Activated T-helper 2 cell treated with anti-CD3 and anti-CD28 coated beads, Interferon-gamma antibody, Interleukin-2, Interleukin-4, amounts not matched to agents 10 μg/mL and 5 μg/mL and 100 μg/mL, durations not matched to agents 14 hours and 24 hours and 36 hours (primary cell): Measurements from ENCODE around the gene GLI3. TPM values are rescaled to one million over a fixed set of nuclear protein-coding genes. Genes with fewer than 3 reads are reported as not detected.

Experiments
- DNase-seq: peaks from one replicate; pipeline ENCODE4 v3.0.0; 2021; ENCODE audit warnings: low spot score
- H3K27ac Mint-ChIP-seq: one replicate; pipeline ENCODE4 v1.8.0; 2021; ENCODE audit warnings: mixed read lengths
- H3K27me3 Mint-ChIP-seq: one replicate; pipeline ENCODE4 v1.8.0; 2021; ENCODE audit warnings: low read depth, mixed read lengths
- H3K36me3 Mint-ChIP-seq: one replicate; pipeline ENCODE4 v1.8.0; 2021; ENCODE audit warnings: low read depth, mixed read lengths
- H3K4me1 Mint-ChIP-seq: one replicate; pipeline ENCODE4 v1.8.0; 2021; ENCODE audit warnings: low read depth, mixed read lengths
- H3K4me3 Mint-ChIP-seq: one replicate; pipeline ENCODE4 v1.8.0; 2021; ENCODE audit warnings: low read depth, mild to moderate bottlenecking, moderate library complexity, mixed read lengths
- H3K9me3 Mint-ChIP-seq: one replicate; pipeline ENCODE4 v1.8.0; 2021; ENCODE audit warnings: mixed read lengths
- intact Hi-C: fragments of 100-400 bp; cut with micrococcal nuclease; formaldehyde crosslinking; loops from one replicate; pipeline ENCODE4 v1.15.1; 2023
- total RNA-seq: library from RNA; stranded (reverse); gene quantifications from 2 replicates; pipeline ENCODE4 v1.2.3, GENCODE V29; 2022

GLI3 gene
- total RNA-seq, 1 donor from 2014 or later = not detected

DNA sequence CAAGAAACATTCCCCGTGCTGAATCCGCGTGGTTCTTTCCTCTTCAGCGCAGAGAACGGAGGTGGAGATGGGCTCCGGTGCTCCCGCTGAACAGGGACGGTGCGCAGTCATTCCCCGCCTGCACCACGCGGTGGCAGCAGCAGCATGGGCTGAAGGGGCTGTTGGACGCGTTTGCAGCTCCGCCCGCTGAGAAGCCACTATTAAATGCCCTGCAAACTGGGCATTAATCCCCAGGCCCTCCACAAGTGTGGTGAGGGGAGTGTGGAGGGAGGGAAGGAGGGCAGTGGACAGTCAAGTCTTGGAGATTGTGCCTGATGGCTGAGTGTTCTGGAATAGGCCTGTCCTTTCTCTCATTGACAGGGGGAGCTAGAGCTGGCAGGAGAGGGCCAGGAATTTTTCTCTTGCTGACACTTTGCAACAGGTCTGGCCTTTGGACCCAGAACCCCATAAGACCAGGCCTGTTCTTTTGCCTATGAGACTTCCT is 293.9 kb downstream of the GLI3 start:
- Mint-ChIP-seq H3K9me3 (no peaks in the 10 kb centered on the region), H3K4me1 (peaks cover 15% of the 10 kb centered on the region), H3K4me3 (no peak overlapping the region), H3K36me3 (no peaks in the 10 kb centered on the region), H3K27ac (no peak overlapping the region), H3K27me3 (peaks cover 22% of the 10 kb centered on the region)
- intact Hi-C loops = loop anchor here (5.0 to 10.0 kb wide), 2 partner anchors 934 to 1322 kb away; no protein-coding TSS in a partner anchor
- DNase-seq = peak; percentile 54

DNA sequence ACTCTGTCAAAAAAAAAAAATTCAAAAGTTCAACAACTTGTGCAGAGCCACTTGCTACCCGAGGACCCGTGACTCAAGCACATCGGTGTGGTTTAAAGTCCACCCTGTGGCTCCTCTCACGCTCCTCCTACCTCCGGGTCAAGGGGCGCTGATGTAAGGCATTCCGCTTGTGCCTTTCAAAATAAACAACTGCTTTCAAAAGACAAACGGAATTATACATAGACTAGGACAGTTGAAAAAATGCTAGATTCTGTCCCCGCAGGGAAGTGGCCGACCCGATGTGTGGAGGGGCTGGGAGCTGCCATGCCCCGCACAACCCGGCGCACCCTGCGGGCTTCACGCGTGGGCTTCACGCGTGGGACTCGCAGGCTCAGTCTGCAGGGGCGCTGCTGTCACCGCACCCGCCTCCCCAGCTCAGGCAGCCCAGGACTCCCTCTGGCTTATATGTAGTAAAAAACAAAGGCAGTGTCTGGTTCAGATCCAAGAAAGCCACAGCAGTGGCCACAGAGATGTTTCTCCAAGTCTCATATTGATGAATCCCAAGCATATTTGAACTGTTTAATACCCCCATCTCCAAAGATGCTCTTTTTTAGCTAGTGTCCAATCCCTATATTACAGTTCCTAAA is 294.4 kb downstream of the GLI3 start:
- Mint-ChIP-seq H3K27me3 (peaks cover 22% of the 10 kb centered on the region), H3K9me3 (no peaks in the 10 kb centered on the region), H3K4me1 (peaks cover 15% of the 10 kb centered on the region), H3K27ac (no peak overlapping the region), H3K4me3 (no peak overlapping the region), H3K36me3 (no peaks in the 10 kb centered on the region)
- no peak for DNase-seq
- intact Hi-C loops = loop anchor here (5.0 to 10.0 kb wide), 2 partner anchors 935 to 1322 kb away; no protein-coding TSS in a partner anchor

DNA sequence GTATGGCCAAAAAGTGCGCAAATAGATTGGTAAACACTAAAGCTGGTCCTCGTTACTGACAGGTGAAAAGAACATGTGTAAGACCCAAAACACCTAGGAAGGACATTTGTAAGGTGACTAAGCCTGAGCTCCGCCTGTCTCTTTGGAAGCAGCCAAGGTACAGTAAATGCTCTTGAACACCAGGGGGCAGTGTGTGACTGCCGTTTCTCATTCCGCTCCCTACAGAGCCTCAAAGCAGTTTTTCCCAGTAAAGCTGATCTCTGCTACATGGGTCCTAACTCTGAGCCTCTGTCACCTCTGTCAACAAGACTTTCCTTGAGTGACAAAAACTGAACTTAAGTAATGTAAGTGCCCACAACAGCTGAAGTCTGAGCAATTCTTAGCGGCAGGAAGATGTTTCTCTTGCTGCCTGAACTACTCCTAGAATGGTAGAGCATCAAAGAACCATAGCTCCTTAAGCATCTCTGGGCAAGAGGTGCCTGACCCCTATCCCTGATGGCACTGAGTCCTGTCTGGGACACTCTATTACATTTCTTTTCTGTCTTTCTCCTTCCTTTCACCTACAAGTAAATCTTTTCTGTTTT is 296.2 kb downstream of the GLI3 start:
- Mint-ChIP-seq H3K27me3 (peaks cover 22% of the 10 kb centered on the region), H3K4me3 (no peak overlapping the region), H3K27ac (no peak overlapping the region), H3K4me1 (peaks cover 15% of the 10 kb centered on the region), H3K36me3 (no peaks in the 10 kb centered on the region), H3K9me3 (no peaks in the 10 kb centered on the region)
- peak; percentile 39 for DNase-seq
- intact Hi-C loops = loop anchor here (5.0 to 10.0 kb wide), 2 partner anchors 936 to 1324 kb away; no protein-coding TSS in a partner anchor

DNA sequence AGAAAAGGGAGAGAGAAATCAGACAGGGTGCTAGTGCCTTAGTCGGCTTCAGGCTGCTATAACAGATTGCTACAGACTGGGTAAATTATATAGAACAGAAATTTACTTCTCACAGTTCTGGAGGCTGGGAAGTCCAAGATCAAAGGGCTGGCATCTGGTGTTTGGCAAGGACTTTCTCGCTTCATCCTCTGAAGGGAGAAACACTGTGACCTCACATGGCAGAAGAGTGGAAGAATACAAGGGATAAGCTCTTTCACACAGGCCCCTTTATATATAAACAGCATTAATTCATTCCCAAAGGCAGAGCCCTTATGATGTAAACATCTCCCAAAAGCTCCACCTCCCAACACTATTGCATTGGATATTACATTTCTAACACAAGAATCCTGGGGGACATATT is 298.6 kb downstream of the GLI3 start:
- Mint-ChIP-seq H3K27me3 (peaks cover 20% of the 10 kb centered on the region), H3K9me3 (no peaks in the 10 kb centered on the region), H3K36me3 (no peaks in the 10 kb centered on the region), H3K4me1 (peaks cover 15% of the 10 kb centered on the region), H3K4me3 (no peak overlapping the region), H3K27ac (no peak overlapping the region)
- no peak for DNase-seq
- intact Hi-C loops = no loop called here

DNA sequence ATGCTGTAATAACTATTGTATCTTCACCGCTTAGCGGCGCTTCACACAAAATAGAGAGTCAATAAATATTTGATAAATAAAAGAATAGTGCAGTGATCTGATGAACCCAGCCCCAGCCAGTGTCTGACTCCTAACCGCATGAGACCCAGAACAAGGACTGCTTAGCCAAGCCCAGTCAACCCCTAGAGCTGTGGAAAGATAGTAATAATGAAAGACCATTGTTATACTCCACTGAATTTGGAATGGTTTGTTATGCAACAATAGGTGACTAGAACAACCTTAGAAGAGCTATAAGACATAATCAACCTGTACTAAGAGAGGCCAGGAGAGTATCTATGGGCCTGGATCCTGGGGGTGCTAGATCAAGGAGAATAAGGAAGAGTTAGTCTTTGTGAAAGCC is 303.6 kb downstream of the GLI3 start:
- Mint-ChIP-seq H3K4me1 (peaks cover 3% of the 10 kb centered on the region), H3K36me3 (no peaks in the 10 kb centered on the region), H3K27me3 (peaks cover 9% of the 10 kb centered on the region), H3K9me3 (no peaks in the 10 kb centered on the region), H3K4me3 (no peak overlapping the region), H3K27ac (no peak overlapping the region)
- intact Hi-C loops = no loop called here
- DNase-seq = no peak

DNA sequence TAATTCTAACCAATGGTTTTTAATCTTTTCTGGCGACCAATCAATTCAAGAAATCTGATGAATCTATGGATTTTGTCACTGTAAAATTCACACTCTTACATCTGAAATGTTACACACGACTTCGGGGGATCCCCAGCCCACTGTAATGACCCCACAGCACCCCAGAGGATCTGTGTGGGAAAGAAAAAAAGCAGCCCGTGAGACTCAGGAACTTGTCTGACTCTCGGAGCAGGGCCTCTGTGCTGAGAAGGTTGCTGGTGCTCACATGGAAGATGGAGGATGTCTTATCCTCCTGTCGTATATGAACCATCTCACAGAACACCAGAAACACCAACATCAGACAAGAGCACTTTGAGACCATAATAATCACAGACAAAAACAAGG is 305.8 kb downstream of the GLI3 start:
- no peak for DNase-seq
- Mint-ChIP-seq H3K27me3 (peaks cover 15% of the 10 kb centered on the region), H3K36me3 (no peaks in the 10 kb centered on the region), H3K4me1 (peaks cover 6% of the 10 kb centered on the region), H3K4me3 (no peak overlapping the region), H3K9me3 (no peaks in the 10 kb centered on the region), H3K27ac (no peak overlapping the region)
- intact Hi-C loops = no loop called here

DNA sequence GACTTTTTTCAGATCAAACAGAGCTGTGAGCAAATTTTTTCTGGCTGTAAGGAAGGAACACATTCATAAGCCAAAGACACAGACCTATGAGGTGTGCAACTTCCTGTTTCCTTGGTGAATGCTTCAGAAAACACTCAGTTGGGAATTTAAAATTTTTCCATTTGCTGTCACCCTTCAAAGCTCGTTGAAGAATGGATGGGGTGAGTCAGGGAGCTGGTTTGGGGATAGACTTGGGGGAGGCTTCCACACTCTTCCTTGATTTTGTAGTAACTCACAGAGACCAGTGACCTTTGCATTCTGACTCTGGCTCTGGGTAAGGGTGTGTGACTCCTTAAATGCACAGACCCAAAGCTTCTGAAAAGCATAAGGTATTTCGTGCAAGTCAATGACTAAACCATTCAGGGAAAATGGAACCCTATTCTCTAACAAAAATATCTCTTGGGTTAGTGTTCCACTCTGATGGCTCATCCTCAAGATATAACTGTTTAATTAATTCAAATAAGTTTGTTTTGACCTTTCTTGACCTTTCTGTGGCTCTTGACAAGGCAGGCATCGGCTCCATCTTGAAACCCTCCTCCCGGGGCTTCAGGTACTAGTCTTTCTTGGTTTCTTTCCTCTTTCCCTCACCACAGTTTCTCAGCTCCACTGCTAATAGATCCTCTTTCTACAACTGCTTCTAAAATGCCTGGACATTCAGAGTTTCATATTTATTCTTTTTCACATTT is 306.3 kb downstream of the GLI3 start:
- DNase-seq = no peak
- peaks cover 6% of the 10 kb centered on the region for H3K4me1 Mint-ChIP-seq
- H3K4me3 Mint-ChIP-seq = no peak overlapping the region
- intact Hi-C loops = no loop called here
- H3K9me3 Mint-ChIP-seq = no peaks in the 10 kb centered on the region
- no peak overlapping the region for H3K27ac Mint-ChIP-seq
- no peaks in the 10 kb centered on the region for H3K36me3 Mint-ChIP-seq
- peaks cover 15% of the 10 kb centered on the region for H3K27me3 Mint-ChIP-seq

DNA sequence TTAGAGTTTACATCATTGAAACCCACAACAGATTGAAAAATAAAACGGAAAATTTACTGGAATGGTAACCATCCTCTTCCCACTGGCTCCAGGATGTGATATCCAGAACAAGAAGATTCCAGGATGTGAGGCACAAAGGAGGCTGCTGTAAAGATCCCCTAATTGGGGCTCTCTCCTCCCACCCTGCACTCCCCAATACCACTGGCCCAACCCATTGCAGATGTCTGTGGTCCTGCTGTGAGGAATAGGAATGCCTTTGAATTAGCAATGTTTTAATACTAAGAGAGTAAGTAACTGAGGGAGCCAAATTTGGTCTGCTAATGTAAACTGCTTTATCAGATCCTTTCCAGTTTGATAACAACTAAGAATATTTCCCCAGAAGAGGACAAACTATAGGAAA is 308.2 kb downstream of the GLI3 start:
- peaks cover 6% of the 10 kb centered on the region for H3K4me1 Mint-ChIP-seq

DNA sequence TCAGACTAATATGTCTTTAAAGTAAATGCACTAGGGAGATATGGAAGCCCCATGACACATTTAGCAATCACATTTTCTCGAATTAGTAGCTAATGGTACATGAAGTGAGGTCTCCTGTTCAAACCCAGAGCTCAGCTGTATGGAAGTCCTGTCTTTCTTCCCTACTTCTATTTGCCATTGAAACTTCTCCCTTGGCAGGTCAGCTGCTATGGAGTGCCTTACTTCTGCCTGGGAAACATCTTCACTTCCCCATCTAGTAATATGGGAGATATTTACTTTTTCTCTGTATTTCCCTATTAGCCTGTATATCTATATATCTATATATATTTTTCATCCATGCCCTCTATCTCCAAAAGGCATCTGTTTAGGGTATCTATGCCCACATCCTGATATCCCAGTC is 308.8 kb downstream of the GLI3 start:
- Mint-ChIP-seq H3K36me3 (no peaks in the 10 kb centered on the region), H3K4me3 (no peak overlapping the region), H3K27me3 (peaks cover 15% of the 10 kb centered on the region), H3K27ac (no peak overlapping the region), H3K4me1 (peaks cover 6% of the 10 kb centered on the region), H3K9me3 (no peaks in the 10 kb centered on the region)
- DNase-seq = no peak
- intact Hi-C loops = no loop called here

More for the DNA sequence above, 308.2 kb downstream of the GLI3 start:
- intact Hi-C loops = no loop called here
- Mint-ChIP-seq H3K36me3 (no peaks in the 10 kb centered on the region), H3K27ac (no peak overlapping the region), H3K9me3 (no peaks in the 10 kb centered on the region), H3K4me3 (no peak overlapping the region), H3K27me3 (peaks cover 15% of the 10 kb centered on the region)
- DNase-seq = no peak

DNA sequence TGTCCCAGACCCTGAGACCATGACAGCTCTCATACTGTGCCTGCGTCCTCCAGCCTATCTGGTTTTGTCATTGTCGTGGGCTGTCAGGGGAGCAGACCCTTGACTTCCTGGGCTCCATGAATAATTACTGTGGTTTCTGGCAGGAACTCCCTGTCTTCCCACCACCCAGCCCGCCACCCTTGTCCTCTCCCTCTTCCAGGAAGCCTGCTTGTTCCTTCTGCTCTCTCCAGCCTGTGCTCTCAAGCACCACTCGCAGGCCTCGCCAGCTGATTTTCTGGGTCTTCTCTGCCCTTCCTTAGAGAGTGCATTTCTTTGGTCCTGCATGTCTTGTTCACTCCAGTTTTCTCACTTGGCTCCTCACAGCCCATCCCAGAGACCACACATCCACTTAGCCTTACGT is 309.6 kb downstream of the GLI3 start:
- Mint-ChIP-seq H3K36me3 (no peaks in the 10 kb centered on the region), H3K27ac (no peak overlapping the region), H3K4me3 (no peak overlapping the region), H3K27me3 (peaks cover 20% of the 10 kb centered on the region), H3K9me3 (no peaks in the 10 kb centered on the region), H3K4me1 (peaks cover 6% of the 10 kb centered on the region)
- no peak for DNase-seq
- intact Hi-C loops = no loop called here

DNA sequence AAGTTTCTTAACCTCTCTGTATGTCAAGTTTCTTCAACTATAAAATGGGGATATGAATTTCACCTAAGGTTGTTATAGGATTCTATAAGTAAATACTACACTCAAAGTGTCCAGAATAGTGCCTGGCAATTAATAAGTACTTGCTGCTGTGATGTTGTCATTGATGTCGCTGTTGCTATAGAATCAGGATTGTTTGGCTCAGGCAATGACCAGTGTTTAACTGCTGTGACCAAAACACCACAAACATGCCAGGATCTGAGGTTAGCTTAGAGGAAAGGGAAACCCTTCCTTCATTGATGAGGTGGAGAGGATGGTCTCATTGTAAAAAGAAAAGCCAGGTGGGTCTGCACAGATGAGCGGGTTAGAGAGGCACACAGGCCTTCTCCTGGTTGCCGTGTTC is 311.1 kb downstream of the GLI3 start:
- no peaks in the 10 kb centered on the region for H3K9me3 Mint-ChIP-seq
- peaks cover 3% of the 10 kb centered on the region for H3K4me1 Mint-ChIP-seq
- no peak overlapping the region for H3K4me3 Mint-ChIP-seq
- peaks cover 20% of the 10 kb centered on the region for H3K27me3 Mint-ChIP-seq
- intact Hi-C loops = no loop called here
- no peaks in the 10 kb centered on the region for H3K36me3 Mint-ChIP-seq
- DNase-seq = no peak
- no peak overlapping the region for H3K27ac Mint-ChIP-seq

DNA sequence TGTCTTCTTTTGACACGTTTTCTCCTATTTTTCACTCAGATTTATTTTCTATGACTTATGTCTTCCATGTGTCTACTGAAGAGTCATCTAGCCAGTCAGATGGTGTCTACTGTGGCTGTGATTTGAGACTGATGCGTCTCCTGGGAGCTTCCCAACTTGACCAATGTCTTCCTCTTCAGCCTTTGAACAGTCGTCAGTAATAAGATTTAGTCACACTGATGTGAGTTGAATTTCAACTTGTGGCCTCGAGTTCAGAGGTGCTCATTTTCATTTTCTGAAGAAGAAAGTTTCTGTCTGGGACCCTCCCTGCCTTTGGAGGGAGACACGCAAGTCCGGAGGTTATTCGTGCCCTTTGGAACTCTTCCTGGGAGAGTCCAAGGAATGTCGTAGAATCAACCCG is 312.2 kb downstream of the GLI3 start:
- no peak overlapping the region for H3K4me3 Mint-ChIP-seq
- intact Hi-C loops = no loop called here

DNA sequence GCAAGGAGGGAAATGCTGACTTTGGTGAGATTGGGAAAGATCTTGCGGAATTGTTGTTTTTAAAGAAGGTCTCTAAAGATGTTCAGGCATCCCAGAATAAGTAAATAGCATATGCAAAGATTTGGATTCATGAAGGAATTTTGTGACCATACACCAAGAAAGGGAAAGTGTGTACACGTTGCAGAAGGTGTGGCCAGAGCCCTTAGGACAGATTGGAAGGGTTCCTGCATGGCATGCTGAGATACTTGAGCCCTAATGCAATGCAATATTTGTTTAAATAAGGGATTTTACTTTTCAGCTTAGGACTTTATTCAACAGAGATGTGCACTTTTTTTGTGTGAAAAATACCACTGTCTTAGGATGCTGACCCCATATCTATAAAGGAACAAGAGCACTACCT is 314.6 kb downstream of the GLI3 start:
- no peaks in the 10 kb centered on the region for H3K36me3 Mint-ChIP-seq
- intact Hi-C loops = no loop called here
- no peak for DNase-seq
- peaks cover under 1% of the 10 kb centered on the region for H3K4me1 Mint-ChIP-seq
- H3K9me3 Mint-ChIP-seq = no peaks in the 10 kb centered on the region
- no peak overlapping the region for H3K4me3 Mint-ChIP-seq
- peaks cover 19% of the 10 kb centered on the region for H3K27me3 Mint-ChIP-seq
- no peak overlapping the region for H3K27ac Mint-ChIP-seq

More for the DNA sequence above, 312.2 kb downstream of the GLI3 start:
- H3K36me3 Mint-ChIP-seq = no peaks in the 10 kb centered on the region
- no peak overlapping the region for H3K27ac Mint-ChIP-seq
- no peaks in the 10 kb centered on the region for H3K9me3 Mint-ChIP-seq
- peaks cover 3% of the 10 kb centered on the region for H3K4me1 Mint-ChIP-seq
- peaks cover 26% of the 10 kb centered on the region for H3K27me3 Mint-ChIP-seq
- DNase-seq = no peak
